HG03097 (cell line): Measurements from ENCODE around the gene PARD6G.

Experiments
- ATAC-seq: cut with Tn5 transposase; IDR thresholded peaks from one replicate; pipeline ENCODE4 v1.9.1; 2021; ENCODE audit not compliant: unreplicated experiment, low FRiP score

Gene PARD6G

GRCh38 chr18:80218341-80219227 is 28.7 kb downstream of the PARD6G start:
- no peak for ATAC-seq

GRCh38 chr18:80213182-80213581 is 34.1 kb downstream of the PARD6G start:
- no peak for ATAC-seq

GRCh38 chr18:80210312-80211083 is 36.8 kb downstream of the PARD6G start:
- peak; percentile 70 for ATAC-seq

- ATAC-seq: no peak
These were observed 38.7 kb downstream of the PARD6G start for GRCh38 chr18:80208620-80209019.

GRCh38 chr18:80205294-80205693 is 42.0 kb downstream of the PARD6G start:
- no peak for ATAC-seq

GRCh38 chr18:80204142-80204541 is 43.2 kb downstream of the PARD6G start:
- no peak for ATAC-seq

- ATAC-seq: no peak
These were observed 44.1 kb downstream of the PARD6G start for GRCh38 chr18:80203249-80203648.

- ATAC-seq: peak; percentile 86
These were observed 44.9 kb downstream of the PARD6G start for GRCh38 chr18:80202264-80202998.

- peak; percentile 5 for ATAC-seq
These were observed 45.6 kb downstream of the PARD6G start for GRCh38 chr18:80201739-80202138.

- no peak for ATAC-seq
These were observed 46.2 kb downstream of the PARD6G start for GRCh38 chr18:80200932-80201672.

GRCh38 chr18:80200171-80200931 is 47.0 kb downstream of the PARD6G start:
- ATAC-seq: no peak

- no peak for ATAC-seq
These were observed 48.1 kb downstream of the PARD6G start for GRCh38 chr18:80198994-80199748.

GRCh38 chr18:80198391-80198790 is 48.9 kb downstream of the PARD6G start:
- no peak for ATAC-seq

GRCh38 chr18:80197528-80197927 is 49.8 kb downstream of the PARD6G start:
- no peak for ATAC-seq

GRCh38 chr18:80196528-80197320 is 50.6 kb downstream of the PARD6G start:
- ATAC-seq: no peak

GRCh38 chr18:80194874-80195570 is 52.3 kb downstream of the PARD6G start:
- ATAC-seq: peak; percentile 67

- no peak for ATAC-seq
These were observed 53.6 kb downstream of the PARD6G start for GRCh38 chr18:80193701-80194100.
